ENCODE data around the gene LRRC8E. TPM values are rescaled to one million over a fixed set of nuclear protein-coding genes. Genes with fewer than 3 reads are reported as not detected.

Gene LRRC8E
- total RNA-seq, 4 donors from 2014 or later, result 0.13 to 0.32 (median 0.29) TPM

DNA sequence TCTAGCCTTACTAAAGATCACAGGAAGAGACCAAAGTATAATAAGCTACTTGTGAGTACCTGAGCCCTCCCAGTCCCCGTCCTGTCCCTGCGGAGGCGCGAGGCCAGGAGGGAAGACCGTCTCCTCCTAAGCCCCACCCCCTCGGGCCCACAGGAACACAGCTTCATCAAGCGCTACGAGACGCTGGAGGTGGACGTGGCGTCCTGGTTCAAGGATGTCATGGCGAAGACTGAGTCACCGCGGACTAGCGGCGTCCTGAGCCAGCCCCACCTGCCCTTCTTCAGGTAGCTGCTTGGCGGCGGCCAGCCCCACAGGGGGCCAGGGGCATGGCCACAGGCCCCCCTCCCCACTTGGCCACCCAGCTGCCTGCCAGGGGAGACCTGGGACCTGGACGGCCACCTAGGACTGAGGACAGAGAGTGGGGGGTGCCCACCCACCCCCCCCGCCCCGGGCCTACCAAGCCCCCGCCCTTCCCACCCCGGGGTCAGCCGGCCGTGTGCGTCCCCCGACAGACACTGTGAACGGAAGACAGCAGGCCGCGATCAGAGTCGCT is 23.9 kb downstream of the LRRC8E start:
- no CpG with 5 or more reads among the region's 31 CpGs for WGBS, 2 donors (ENCODE audit: low coverage in 1 of 2)
- TF ChIP-seq POLR2A (IDR thresholded peaks at IDR 0.05), result no peak
- no peak for TF ChIP-seq EP300 (IDR thresholded peaks at IDR 0.05)

DNA sequence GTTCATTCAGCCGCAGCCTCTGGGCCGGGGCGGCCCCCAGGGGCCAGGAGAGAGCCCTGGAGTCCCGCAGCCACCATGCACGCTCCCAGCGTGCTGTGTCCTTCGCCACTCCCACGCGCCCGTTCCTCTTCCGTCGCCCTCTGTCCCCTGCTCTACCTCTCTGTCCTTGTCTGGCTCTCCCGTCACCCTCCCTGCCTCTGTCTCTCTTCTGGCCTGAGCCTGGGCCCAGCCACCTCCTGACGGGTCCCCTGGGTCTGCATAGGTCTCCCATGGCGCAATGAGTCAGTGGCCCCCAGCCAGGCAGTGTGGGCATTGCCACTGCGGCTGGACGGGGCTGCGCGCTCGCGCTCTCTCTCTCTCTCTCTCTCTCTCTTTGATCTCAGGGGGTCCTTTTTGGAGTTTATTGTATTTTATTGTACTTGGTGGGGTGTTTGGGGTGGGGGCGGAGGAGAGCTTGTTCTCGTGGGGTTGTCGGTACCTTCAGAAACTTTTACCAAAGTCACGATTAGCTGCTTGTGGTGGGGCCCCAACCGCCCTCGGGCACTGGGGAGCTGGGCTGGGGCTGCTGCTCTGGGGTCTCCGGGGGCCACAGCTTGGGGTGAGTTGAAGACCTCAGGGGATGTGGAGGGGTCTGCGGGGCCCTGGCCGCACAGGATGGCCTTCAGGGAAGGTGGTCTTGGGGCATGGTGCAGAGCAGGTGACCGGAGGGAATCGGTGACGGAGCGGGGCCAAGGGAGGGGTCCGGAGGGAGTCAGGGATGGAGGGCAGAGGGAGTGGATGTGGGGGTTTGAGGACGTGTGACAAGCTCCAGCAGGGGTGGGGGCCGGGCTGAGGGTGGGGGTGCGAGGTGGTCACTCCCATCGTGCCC is 24.6 kb downstream of the LRRC8E start:
- no peaks in the 10 kb centered on the region for H3K9me3 ChIP-seq
- TF ChIP-seq CTCF (IDR thresholded peaks at IDR 0.05) (no peak), EP300 (IDR thresholded peaks at IDR 0.05) (no peak), POLR2A (IDR thresholded peaks at IDR 0.05) (no peak), POLR2AphosphoS5 (IDR thresholded peaks at IDR 0.05) (no peak)
- no peak overlapping the region for H3K27ac ChIP-seq
- 93 to 96% methylated on average over 10 to 19 of the region's 39 CpGs for WGBS, 2 donors (ENCODE audit: low coverage in 1 of 2)
- H3K4me3 ChIP-seq, result no peak overlapping the region
- ATAC-seq, result no peak
- H3K36me3 ChIP-seq, result peaks cover 0 to 59% of the 10 kb centered on the region in 2 donors
- peaks cover 0 to 39% (median 20%) of the 10 kb centered on the region in 3 donors for H3K4me1 ChIP-seq
- peaks cover 39% of the 10 kb centered on the region for H3K27me3 ChIP-seq

More for the DNA sequence above, 23.9 kb downstream of the LRRC8E start:
- no peak for ATAC-seq
- H3K4me3 ChIP-seq, result no peak overlapping the region
- H3K27me3 ChIP-seq, result peaks cover 32% of the 10 kb centered on the region
- no peak overlapping the region for H3K27ac ChIP-seq
- peaks cover 0 to 39% (median 16%) of the 10 kb centered on the region in 3 donors for H3K4me1 ChIP-seq
- H3K9me3 ChIP-seq, result no peaks in the 10 kb centered on the region
- H3K36me3 ChIP-seq, result peaks cover 0 to 67% of the 10 kb centered on the region in 2 donors

DNA sequence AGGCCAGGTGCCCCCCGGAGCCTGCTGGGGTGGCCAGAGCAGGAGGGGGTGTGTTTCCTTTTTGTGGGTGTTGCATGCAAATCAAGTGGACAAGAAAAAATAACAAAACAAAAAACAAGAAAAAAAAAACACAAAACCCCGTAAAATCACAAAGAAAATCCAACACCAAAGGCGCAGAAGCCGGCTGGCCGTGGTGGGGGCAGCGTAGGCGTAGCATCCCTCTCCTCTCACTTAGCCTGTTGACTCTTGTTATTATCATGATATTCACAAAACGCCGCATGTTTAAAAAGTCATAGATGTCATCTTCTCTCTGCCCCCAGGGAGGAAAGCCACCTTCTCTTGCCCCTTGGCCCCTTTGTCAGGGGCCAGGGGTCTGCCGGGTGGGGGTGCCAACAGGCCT is 25.3 kb downstream of the LRRC8E start:
- H3K9me3 ChIP-seq, result no peaks in the 10 kb centered on the region
- no peak overlapping the region for H3K4me3 ChIP-seq
- H3K36me3 ChIP-seq, result peaks cover 0 to 53% of the 10 kb centered on the region in 2 donors
- ATAC-seq, result no peak
- peaks cover 0 to 39% (median 22%) of the 10 kb centered on the region in 3 donors for H3K4me1 ChIP-seq
- TF ChIP-seq POLR2AphosphoS5 (IDR thresholded peaks at IDR 0.05) (no peak), POLR2A (IDR thresholded peaks at IDR 0.05) (no peak), EP300 (IDR thresholded peaks at IDR 0.05) (no peak), CTCF (IDR thresholded peaks at IDR 0.05) (no peak)
- WGBS, 2 donors (ENCODE audit: low coverage in 1 of 2), result 81 to 90% methylated on average over 9 of the region's 10 CpGs
- no peak overlapping the region for H3K27ac ChIP-seq
- peaks cover 46% of the 10 kb centered on the region for H3K27me3 ChIP-seq

GRCh38 chr19:7914099-7914498 is 25.8 kb downstream of the LRRC8E start:
- H3K9me3 ChIP-seq, result no peaks in the 10 kb centered on the region
- WGBS, 2 donors (ENCODE audit: low coverage in 1 of 2), result 35 to 50% methylated on average over 3 to 10 of the region's 12 CpGs
- H3K4me1 ChIP-seq, result peaks cover 0 to 39% (median 23%) of the 10 kb centered on the region in 3 donors
- peaks cover 50% of the 10 kb centered on the region for H3K27me3 ChIP-seq
- TF ChIP-seq CTCF (IDR thresholded peaks at IDR 0.05) (no peak), POLR2AphosphoS5 (IDR thresholded peaks at IDR 0.05) (no peak)
- H3K4me3 ChIP-seq, result no peak overlapping the region
- no peak overlapping the region for H3K27ac ChIP-seq
- H3K36me3 ChIP-seq, result peaks cover 0 to 49% of the 10 kb centered on the region in 2 donors
- ATAC-seq, result no peak

- TF ChIP-seq POLR2A (IDR thresholded peaks at IDR 0.05) (no peak), CTCF (IDR thresholded peaks at IDR 0.05) (no peak), EP300 (IDR thresholded peaks at IDR 0.05) (no peak), POLR2AphosphoS5 (IDR thresholded peaks at IDR 0.05) (no peak)
- WGBS, 2 donors (ENCODE audit: low coverage in 1 of 2), result 26 to 60% methylated on average over 2 to 4 of the region's 12 CpGs
- no peak for ATAC-seq
- no peak within 1 kb of the TSS for H3K27ac ChIP-seq
- peaks cover 50% of the 10 kb centered on the region for H3K27me3 ChIP-seq
- peaks cover 0 to 42% (median 28%) of the 10 kb centered on the region in 3 donors for H3K4me1 ChIP-seq
- H3K36me3 ChIP-seq, result peaks cover 0 to 44% of the 10 kb centered on the region in 2 donors
- H3K9me3 ChIP-seq, result no peaks in the 10 kb centered on the region
- no peak within 1 kb of the TSS for H3K4me3 ChIP-seq
Observed at GRCh38 chr19:7914598-7915045, 26.3 kb downstream of the LRRC8E start, which contains the start of gene TGFBR3L. Gene TGFBR3L, plus strand, starts transcription at chr19:7914830.

All from gastroesophageal sphincter (tissue), 4 donors.